ENCODE results near the gene ST6GAL1.

ST6GAL1 gene

DNA sequence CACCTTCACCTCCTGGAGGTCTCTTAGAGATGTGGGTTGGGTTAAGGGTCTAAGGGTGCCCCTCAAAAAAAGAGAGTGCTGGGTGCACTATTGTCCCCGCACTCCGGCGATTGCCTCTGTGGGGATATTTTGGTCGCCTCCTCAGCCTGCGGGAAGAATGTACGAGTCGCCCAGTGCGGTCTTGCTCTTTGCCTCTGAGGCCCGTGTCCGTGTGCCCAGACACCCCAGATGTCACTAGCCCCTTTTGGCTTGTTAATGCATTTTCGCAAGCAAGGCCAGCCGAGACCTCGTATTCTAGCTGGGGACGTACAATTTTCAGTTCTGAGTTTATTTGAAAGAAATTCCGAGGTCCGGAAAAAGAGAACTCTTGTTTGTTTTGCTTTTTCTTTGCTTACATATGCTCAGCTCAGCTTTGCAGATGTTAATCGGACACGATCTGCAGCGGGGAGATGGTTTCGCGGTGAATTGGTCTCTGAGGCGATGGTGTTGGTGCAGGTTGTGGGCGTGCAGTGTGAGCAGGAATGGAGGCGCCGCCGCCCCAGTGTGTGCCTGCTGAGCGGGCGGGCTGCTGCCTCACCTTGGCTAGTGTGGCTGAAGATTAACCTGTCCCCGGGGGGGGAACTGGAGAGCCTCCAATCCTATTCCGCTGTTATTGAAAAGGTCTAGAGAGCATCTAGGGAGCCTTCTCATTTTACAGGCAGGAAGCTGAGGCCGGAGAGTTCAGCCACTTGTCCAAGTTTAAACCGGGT, 1.4 kb downstream of the ST6GAL1 start:
- H3K27ac ChIP-seq, result peak overlapping the region; percentile 83
- TF ChIP-seq, protein P1, sequence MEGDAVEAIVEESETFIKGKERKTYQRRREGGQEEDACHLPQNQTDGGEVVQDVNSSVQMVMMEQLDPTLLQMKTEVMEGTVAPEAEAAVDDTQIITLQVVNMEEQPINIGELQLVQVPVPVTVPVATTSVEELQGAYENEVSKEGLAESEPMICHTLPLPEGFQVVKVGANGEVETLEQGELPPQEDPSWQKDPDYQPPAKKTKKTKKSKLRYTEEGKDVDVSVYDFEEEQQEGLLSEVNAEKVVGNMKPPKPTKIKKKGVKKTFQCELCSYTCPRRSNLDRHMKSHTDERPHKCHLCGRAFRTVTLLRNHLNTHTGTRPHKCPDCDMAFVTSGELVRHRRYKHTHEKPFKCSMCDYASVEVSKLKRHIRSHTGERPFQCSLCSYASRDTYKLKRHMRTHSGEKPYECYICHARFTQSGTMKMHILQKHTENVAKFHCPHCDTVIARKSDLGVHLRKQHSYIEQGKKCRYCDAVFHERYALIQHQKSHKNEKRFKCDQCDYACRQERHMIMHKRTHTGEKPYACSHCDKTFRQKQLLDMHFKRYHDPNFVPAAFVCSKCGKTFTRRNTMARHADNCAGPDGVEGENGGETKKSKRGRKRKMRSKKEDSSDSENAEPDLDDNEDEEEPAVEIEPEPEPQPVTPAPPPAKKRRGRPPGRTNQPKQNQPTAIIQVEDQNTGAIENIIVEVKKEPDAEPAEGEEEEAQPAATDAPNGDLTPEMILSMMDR (conservative IDR thresholded peaks at IDR 0.05), result no peak

DNA sequence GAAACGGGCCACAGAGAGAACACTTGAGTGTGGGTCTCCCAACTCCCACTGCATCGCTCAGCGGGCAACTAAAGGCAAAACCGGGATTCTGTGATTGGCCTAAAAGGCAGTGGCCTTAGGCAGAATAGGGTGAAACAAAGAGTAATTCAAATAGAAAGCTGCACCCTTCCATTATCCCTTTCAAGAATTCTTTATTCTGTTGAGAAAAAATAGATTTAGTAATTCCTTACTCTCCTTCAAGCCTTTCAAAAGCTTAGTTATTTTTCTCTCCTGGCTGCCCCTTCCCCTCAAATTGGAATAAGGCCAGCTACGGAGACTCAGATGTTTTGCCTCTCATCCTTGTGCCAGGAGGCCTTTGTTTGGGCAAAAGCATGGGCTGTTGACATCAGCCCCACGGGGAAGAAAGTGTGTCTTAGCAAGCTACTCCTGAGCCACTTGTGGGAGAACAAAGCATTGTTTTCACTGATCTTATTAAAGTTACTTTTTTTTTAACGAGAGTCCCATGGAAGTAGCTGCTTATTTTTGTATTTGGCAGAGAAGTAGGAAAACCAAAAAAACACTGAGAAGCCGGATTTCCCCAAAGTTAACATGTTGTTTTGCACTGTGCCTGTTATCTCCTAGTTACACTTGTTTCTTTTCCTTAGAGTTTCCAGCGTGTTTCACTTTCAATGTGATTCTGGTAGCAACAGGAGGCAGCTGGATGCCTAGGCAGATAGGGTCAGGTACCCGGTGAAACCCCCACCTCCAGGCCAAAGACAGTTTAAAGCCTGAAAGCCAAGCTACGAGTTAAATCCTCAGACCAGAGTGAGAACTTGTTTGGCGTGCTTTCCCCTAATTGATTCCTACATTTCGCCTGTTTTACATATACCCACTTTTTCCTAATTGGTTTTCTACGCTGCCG, 2.2 kb downstream of the ST6GAL1 start:
- H3K27ac ChIP-seq, result peak overlapping the region; percentile 83
- TF ChIP-seq, protein P1 (conservative IDR thresholded peaks at IDR 0.05), result no peak

DNA sequence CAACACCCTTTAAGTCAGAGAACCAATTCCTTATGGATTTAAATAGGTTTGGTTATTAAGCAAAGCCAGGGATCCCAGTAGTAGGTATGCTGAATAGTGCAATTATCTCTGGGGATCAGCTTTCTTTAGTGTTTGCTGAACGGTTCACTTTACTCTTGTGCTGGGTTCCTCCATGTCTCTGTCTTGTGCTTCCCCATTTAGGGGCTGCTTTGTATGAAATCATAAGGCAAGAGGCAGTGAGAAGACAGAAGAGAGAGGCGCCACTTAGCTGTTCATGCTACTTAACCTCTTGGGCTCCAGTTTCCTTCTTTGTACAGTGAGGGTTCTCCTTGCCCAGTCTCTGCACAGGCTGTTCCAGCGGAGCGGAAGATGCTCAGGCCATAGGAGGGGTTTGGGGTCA, 3.5 kb downstream of the ST6GAL1 start:
- TF ChIP-seq, protein P1 (conservative IDR thresholded peaks at IDR 0.05), result no peak
- H3K27ac ChIP-seq, result no peak overlapping the region

DNA sequence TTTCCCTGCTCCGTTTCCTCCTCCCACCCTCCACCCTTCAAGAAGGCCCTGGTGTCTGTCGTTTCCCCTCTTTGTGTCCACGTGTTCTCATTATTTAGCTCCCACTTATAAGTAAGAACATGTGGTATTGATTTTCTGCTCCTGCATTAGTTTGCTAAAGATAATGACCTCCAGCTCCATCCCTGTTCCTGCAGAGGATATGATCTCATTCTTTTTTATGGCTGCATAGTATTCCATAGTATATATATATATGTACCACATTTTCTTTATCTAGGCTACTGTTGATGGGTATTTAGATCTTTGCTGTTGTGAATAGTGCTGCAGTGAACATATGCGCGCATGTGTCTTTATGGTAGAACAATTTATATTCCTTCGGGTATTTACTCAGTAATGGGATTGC, 4.8 kb downstream of the ST6GAL1 start:
- TF ChIP-seq, protein P1 (conservative IDR thresholded peaks at IDR 0.05), result no peak
- H3K27ac ChIP-seq, result no peak overlapping the region

DNA sequence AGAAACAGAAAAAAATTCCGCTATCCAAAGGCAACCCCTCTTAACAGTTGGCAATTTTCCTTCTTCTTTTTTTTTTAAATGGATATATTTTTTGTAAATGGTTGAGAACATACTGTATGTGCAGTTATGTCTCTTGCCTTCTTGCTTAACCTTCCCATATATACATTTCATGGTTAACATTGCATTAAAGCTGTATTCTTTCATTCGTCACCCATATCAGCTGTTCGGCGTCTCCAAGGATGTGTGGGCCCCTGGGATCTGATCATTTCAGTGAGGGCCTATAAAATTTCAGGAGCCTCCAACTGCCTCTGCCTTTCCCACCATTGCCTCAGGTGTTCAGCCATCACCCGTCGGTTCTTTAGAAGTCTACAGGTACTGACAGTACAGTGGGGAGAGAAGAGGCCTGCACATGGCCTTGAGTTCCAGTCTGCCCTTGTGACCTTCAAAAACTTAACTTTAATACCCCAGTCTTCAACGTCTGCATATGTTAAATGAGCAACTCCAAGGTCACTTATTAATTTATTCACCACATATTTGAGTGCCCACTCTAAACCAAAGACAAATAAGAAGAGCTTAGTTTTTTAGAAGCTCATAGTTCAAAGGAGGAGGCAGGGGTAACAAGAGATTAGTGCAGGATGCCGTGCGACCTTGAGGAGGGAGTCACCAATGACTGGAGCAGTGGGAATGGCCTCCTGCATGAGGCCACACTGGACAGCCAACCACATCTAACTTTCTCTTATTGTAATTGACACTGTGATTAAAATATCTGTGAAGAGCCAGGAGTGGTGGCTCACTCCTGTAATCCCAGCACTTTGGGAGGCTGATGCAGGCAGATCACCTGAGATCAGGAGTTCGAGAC, 6.9 kb downstream of the ST6GAL1 start:
- H3K27ac ChIP-seq, result no peak overlapping the region

DNA sequence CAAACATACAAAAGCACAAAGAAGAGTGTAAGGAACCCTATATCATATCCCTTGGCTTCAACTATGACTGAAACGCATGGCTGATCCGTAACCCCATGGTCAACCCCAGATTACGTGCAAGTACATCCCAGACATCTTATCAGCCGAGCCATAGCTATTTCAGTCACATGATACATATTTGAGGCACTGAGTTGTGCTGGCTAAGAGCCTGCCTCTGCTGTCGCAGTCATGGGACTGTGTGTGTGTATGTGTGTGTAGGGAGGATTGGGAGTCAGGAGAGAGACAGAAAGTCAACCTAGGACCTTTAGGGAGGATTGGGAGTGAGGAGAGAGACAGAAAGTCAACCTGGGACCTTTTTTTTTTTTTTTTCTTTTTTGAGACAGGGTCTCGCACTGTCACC, 8.4 kb downstream of the ST6GAL1 start:
- TF ChIP-seq, protein P1 (conservative IDR thresholded peaks at IDR 0.05), result no peak
- no peak overlapping the region for H3K27ac ChIP-seq

More for the DNA sequence above, 6.9 kb downstream of the ST6GAL1 start:
- TF ChIP-seq, protein P1 (conservative IDR thresholded peaks at IDR 0.05), result no peak
